Prostate gland (tissue), 2 donors: ENCODE measurements around the gene XIST.

Experiments used
- POLR2AphosphoS5 ChIP-seq: sonication (generic); formaldehyde crosslinking; IDR thresholded peaks from one replicate; pipeline ENCODE4 v1.6.1; 2017; ENCODE audit warnings: antibody characterized with exemption
- TF ChIP-seq, protein P1 (sequence below), 4 experiments: fragments of 200-600 bp in 2 of 4; fragments of 450-650 bp in 2 of 4; sonication (generic) in 2 of 4; IDR thresholded peaks; 1 replicate in 3 of 4; 2 replicates in 1 of 4; pipeline ENCODE4 v1.5.1; 2016 to 2019; ENCODE audit warnings: antibody characterized with exemption in 4 of 4, mild to moderate bottlenecking in 2 of 4, moderate library complexity in 2 of 4

GRCh38 chrX:73828080-73828720, 24.3 kb downstream of the XIST start:
- TF ChIP-seq, protein P1, sequence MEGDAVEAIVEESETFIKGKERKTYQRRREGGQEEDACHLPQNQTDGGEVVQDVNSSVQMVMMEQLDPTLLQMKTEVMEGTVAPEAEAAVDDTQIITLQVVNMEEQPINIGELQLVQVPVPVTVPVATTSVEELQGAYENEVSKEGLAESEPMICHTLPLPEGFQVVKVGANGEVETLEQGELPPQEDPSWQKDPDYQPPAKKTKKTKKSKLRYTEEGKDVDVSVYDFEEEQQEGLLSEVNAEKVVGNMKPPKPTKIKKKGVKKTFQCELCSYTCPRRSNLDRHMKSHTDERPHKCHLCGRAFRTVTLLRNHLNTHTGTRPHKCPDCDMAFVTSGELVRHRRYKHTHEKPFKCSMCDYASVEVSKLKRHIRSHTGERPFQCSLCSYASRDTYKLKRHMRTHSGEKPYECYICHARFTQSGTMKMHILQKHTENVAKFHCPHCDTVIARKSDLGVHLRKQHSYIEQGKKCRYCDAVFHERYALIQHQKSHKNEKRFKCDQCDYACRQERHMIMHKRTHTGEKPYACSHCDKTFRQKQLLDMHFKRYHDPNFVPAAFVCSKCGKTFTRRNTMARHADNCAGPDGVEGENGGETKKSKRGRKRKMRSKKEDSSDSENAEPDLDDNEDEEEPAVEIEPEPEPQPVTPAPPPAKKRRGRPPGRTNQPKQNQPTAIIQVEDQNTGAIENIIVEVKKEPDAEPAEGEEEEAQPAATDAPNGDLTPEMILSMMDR (IDR thresholded peaks at IDR 0.05), result no peak
- no peak for TF ChIP-seq POLR2AphosphoS5
